ENCODE measurements around the gene CFAP100.

The CFAP100 gene

DNA sequence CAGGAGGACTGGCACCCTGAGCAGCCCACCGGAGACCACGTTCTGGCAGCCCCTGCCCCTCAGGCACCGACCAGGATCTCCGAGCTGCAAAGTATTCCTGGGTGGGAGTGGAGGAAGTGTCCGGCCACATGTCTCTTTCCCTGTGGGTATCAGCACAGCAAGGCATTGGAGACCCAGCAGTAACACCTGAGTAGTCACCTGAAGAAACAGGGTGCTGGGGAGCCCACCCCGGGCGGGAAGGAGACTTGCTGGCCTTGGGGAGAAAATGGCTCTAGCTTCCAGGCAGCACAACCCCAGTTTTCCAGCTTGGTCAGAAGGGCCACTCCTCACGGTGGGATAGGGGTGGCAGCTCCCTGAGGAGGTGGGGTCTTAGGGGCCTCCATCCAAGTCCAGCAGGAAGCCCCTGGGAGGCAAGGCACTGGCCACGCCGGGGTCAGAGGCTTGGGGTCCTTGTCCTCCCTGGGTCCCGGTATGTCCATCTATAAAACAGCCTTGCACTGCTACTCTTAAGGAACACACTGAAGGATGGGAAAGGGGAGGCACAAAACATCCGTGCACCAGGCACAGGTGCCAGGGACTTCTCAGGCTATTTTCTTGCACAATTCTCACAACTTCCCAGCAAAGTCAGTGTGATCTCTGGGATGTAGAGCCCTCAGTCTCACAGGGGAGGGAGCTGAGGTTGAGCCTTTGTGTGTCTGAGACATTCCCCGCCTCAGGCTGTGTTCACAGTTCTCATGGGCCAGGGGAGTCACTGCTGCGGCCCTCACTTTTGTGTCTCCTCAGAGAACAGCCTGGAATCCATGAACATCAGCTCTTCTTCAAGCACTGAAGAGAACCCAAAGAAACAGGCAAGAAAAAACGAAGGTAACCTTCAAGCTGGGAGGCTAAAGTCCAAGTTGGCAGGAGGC is 11.9 kb downstream of the CFAP100 start:
- DNase-seq, result no peak

- no peak for DNase-seq
Observed at GRCh38 chr3:126407412-126408044, 12.8 kb downstream of the CFAP100 start.

GRCh38 chr3:126408099-126408498 is 13.4 kb downstream of the CFAP100 start:
- DNase-seq, result no peak

DNA sequence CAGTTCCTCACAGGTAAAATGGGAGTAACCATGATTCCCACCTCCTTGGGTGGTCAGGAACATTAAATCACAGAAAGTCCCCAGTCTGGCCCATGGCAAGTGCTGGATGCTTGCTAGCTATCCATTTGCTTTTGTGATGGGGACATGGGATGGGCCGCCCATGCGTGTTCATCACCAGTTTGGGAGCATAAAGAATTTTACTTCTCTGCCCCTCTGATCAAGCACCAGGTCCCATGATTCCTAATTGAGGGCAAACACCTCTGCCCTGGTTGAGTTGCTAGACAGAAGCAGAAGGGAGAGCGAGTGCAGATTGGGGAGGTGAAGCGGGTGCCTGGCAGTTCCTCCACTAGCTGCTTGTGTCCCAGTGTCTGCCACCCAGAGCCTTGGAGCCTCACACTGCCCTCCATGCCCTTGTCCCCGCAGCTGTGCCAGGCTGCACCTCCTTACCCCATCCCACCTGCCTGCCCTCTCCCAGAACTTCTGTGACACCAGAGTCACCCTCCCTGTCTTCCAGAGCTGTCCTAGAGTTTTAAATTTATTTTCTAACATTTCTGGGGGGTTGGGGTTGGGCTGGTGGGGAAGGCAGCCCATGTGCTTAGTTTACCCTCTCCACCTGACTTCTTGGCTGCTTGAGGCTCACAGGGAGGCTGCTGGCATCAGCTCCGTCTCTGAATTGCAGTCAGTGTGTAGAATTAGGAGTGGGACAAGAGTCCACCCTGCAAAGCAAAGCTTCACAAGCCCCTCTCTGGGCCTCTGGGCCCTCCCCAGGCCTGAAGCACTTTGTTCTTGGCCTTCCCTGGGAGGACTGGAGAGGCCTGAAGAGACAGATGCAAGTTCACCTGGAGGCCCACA is 18.4 kb downstream of the CFAP100 start:
- no peak for DNase-seq

- no peak for DNase-seq
Observed at GRCh38 chr3:126413693-126414080, 19.0 kb downstream of the CFAP100 start.

GRCh38 chr3:126414406-126414805 is 19.7 kb downstream of the CFAP100 start:
- DNase-seq, result no peak

DNA sequence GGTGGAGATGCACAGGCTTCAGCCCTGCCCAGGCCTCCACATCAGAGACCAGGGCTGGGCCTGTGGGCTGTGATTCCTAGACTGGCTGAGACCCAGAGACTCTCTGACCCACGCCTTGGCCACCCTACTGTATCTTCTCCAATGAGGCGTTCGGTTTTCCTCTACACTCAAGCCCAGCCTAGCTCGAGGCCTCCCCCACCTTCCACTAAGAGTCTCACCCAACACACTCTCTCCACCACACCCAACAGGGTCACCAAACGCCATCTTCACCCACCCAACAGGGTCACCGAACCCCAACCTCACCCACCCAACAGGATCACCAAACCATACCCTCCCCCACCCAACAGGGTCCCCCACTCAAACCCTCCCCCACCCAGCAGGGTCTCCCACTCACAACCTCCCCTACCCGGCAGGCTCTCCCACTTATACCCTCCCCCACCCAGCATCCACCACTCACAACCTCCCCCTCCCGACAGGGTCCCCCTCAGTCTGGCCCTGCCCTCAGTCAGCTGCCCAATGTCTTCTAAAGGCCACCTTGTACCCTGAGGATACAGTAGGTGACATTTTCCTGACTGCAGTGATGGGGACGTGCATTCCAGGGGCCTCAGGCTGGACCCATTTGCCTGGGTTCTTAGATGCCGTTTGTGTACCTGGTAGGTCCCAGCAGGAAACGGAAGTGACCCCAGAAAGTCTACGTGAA is 20.4 kb downstream of the CFAP100 start:
- DNase-seq, result no peak

DNA sequence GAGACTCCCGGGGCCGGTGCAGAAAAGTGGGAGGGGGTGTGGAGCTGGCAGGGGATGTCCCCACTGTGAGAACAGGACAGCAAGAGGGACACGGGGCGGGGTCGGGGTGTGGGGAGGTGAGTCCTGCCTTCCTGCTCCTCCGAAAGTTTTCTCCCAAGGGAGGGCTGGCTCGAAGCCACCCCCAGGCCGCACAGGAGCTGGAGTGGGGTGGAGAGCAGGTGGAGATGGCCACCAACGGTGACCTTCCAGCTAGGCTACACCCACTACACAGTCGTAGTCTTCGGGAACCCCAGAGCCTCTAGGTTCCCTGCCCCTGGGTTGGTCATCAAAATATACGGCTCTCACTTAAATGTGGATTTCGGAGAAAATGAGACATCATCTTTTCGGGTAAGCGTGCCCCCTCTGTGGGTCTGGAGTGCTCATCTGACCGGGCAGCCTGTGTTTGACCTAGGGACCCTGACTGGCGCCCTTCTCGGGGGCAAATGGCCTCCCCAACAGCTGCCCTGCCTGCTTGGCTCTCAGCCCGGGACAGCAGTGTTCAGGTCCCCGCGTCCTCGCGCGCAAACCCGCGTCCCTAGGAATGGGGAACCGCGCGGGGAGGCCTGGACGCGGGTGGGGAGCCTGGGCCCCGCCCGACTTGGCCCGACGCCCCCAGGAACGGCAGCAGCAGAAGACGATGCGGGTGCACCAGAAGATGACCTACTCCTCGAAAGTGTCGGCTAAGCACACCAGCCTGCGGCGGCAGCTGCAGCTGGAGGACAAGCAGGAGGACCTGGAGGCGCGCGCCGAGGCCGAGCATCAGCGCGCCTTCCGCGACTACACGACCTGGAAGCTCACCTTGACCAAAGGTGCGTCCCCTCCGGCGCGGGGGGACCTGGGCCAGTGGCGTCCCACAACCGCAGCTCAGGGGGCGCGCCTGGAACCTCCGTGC is 21.2 kb downstream of the CFAP100 start:
- DNase-seq, result no peak

DNA sequence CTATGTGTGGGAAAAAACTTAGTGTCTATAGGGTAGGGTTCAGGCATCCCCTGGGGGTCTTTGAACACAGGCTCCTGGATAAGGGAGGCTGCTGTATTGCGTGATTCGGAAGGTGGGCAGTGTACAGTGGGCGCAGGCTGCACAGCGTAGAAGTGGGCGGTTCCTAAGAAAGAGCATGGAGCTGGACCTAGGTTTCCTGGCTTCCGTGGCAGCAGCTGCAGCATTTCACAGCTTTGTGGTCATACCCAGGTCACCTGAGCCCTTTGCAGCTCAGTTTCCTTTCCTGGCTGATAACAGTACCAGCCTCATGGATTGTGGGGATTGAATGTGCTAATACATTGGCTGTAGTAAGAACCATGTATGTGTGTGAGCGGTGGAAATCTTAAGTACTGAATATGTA is 22.2 kb downstream of the CFAP100 start:
- no peak for DNase-seq

DNA sequence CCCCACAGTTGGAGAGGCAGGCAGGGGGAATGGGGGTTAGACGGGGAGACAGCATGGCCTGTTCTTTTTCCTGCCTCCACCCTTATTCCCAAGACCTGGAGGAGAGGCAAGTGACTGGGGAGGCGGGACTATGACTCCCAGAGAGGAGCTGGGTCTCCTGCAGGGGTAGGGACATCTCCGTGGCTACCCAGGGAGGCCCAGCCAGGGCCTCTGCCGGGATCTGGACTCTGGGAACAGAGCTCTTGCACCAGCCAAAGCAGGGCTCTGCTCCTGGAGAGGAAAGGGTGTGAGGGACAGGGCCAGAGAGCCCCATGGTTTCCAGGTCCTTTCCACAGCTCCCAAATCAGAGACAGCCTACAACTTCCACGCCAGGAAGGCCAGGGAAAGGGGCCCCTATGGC is 22.8 kb downstream of the CFAP100 start:
- DNase-seq, result no peak

DNA sequence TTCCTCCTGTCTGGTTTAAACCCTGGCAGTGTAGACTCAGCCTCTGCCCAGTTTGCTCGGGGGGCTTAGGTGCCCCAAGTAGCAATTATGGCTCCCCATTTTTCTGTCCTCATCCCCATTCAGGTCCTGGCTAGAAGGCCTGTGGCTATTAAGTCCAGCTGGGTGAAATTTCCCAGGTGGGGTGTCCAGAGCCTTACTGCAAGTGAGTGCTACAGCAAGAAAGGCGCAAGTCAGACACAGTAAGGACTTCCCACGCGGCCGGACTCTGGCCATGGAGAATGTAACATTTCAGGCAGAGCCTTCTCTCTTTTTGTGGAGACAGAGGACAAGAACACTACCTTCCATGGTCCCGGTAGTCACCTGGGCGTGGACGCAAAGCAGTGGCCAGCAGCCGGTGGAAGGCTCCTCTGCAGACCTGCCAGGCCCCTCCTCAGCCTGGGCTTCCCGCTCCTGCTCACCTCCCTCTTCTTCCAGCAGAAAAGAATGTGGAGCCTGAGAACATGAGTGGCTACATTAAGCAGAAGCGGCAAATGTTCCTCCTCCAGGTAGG is 23.3 kb downstream of the CFAP100 start:
- no peak for DNase-seq

DNA sequence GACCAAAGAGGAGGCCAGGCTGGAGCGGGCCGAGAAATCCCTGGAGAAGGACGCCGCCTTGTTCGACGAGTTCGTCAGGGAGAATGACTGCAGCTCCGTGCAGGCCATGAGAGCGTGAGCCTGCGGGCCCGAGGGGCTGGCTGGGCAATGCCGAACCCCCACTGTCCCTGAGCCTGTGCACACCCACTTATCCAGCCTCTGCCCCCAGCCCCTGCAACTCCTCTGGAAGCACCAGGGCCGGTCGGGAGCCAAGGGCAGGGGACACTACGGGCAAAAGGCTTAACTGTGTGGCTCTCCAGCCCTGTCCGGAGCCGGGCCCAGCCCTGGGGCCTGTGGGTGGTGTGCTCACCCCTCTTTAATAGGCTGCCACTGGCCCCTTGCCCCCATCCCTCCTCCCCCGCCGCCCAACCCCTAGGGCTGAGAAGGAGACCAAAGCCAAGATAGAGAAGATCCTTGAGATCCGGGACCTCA is 24.0 kb downstream of the CFAP100 start:
- DNase-seq, result no peak

DNA sequence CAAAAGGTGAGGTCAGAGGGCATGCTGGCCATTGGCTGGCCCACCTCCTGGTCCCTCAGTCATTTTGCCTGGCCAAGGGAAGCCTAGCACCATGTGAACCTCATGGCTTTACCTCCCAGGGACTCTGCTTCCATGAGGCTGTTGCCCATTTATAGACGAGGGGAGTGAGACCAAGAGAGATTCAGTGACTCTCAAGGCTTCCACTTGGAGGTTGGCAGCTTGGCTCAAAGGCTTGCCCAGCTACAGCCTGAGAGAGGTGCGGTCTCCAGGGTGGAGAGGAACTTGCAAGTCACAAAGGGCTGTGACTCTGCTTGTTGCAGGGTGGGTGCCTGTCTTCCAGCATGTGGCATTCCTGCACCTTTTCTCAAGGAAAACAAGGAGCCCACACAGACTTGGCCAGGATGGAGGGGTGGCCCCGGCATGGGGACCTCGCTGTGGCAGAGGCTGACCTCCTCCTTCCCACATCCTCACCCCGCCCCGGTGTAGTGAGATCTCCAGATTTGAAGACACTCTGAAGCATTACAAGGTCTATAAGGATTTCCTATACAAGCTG is 24.5 kb downstream of the CFAP100 start:
- DNase-seq, result no peak

DNA sequence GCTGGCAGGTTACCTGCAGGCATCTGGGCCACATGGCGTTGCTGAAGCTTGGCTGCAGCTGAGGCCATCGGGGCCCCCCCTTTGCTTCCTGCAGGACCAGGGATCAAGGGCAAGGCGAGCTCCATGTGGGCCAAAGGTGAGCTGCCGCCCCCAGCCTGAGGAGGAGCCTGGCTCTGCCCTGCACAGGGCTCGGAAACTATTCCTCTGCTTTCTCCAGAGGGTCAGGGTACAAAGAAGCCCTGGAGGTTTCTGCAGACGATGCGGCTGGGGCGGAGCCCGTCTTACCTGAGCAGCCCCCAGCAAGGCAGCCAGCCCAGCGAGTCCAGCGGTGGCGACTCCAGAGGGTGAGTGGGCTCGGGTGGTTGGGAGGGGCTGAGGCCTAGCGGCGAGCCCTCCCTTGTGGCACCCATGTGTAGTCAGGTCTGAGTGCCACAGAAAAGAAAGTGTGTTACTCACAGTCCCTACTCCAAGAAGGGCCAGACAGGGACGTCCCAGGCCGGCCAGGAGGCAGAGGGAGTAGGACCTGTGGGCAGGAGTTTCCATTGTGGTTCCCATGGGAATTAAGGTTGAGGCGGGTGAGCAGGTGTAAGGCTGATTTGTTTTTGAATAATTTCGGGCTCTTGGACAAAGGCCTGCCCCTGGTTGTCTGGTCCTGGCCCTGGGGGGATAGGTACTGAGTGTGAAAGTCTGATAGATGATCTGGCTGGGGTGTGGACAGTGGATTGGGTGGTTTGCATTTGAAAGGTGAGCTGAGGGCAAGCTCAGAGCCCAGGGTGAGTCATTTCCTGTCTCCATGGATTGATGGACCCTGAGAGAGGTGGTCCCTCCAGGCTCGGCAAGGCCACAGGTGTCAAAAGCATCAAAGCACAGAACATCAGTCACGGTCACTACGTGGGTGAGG is 25.4 kb downstream of the CFAP100 start:
- DNase-seq, result no peak

GRCh38 chr3:126421573-126422119 is 26.9 kb downstream of the CFAP100 start:
- DNase-seq, result no peak

- no peak for DNase-seq
Observed at GRCh38 chr3:126422121-126422520, 27.4 kb downstream of the CFAP100 start.

DNA sequence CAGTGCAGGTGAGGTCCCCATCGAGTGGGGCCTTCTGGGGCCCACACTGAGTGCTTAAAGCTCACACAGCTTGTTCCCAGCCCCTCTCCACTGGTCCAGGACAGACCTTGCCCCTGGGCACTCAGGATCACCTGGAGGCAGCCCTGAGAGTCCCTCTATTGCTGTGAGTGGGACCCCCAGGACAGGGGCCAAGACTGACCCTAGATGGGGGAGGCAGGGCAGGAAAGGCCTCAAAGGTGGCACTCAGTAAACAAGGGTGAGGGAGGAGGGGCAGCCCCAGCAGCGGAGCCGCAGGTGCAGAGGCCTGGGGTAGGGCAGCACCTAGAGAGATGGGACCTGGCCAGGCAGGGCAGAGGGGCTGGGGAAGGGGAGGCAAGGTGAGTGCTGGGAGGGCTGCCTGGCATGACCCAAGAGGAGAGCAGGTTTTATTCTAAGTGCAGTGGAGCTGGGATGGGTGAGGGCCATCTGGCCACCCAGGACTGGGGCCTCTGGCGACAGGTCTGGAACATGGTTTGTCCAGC is 27.9 kb downstream of the CFAP100 start:
- DNase-seq, result no peak

DNA sequence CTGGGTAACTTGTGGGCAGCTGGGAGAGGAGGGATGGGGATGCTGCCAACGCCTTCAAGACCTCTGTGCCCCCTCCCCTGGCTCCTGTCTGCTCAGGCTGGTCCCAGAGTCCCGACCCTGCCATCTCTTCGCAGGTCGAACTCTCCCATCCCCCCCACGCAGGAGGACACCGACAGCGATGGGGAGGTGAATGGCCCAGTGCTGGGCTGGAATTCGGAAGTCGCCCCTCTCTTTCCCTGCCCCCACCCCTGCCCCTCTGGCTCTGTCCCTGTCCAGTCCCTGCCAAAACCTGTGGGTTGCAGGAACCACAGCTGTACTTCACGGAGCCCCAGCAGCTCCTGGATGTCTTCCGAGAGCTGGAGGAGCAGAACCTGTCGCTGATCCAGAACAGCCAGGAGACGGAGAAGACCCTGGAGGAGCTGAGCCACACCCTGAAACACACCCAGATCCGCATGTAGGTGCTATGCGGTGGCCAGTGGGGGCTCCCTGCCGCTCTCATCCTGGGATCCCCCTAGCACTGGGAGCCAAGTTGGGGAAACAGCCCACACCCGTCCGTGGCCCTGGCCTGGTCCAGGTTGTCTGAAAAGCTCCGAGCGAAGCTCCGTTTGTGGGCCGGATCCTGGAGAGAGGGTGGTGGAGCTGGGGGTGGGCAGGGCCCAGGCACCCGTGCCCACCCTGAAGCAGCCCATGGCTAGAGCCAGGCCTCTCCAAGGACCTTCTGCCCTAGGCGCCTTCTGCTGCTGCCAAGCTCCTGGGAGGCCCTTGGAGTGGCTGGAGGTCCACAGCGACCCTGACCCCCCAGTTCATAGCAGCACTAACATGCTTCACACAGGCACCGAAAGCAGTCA is 28.7 kb downstream of the CFAP100 start:
- no peak for DNase-seq

All from NCI-H2227 treated with DMSO at 0.1 percent for 48 hours (cell line).